ENCODE measurements around the gene GPR31.

Gene GPR31

GRCh38 chr6:167137881-167138280 lies 19.9 kb downstream of the GPR31 start:
- no peak for DNase-seq

GRCh38 chr6:167137081-167137480 lies 20.7 kb downstream of the GPR31 start:
- DNase-seq = no peak

GRCh38 chr6:167136376-167136775 lies 21.4 kb downstream of the GPR31 start:
- DNase-seq = no peak

- no peak for DNase-seq
Observed at GRCh38 chr6:167134448-167135328, 23.1 kb downstream of the GPR31 start.

- no peak for DNase-seq
Observed at GRCh38 chr6:167130712-167131684, 26.8 kb downstream of the GPR31 start.

GRCh38 chr6:167130008-167130677 lies 27.6 kb downstream of the GPR31 start:
- no peak for DNase-seq

DNA sequence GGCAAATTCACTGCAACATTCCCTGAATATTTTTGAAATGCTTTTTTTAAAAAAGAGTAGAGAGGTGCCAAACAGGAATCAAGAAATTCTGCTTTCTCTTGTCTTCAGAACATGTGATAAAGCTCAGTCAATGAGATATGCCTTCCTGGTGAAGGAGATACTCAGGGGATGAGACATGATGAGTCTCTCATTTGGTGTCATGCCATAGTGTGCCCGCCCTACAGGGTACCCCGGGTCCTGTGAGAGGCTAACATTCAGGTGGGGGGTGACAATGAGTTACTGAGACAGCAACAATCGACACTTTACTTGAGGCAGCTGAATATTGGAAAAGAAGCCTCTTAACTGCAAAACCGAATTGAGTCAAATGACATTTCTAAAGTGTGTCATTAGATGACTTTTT lies 28.2 kb downstream of the GPR31 start:
- DNase-seq = no peak

DNA sequence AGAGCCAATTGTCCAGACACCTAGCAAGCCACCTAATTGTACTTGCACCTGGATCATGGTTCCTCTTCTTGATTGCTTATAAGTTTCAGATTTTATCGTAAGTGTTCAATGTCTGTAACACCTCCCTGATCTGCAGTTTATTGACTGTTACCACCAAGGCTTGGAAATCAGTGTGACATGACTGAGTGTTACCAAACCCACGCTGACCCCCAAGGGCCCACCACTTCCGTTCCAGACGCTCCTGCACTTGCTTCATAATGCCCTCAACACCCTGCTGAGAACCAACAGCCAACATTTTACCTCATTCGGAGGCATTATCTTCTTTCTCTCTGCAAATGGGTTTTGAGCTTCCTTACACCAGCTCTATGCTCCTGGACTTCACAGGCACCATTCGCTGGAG lies 28.6 kb downstream of the GPR31 start:
- no peak for DNase-seq

DNA sequence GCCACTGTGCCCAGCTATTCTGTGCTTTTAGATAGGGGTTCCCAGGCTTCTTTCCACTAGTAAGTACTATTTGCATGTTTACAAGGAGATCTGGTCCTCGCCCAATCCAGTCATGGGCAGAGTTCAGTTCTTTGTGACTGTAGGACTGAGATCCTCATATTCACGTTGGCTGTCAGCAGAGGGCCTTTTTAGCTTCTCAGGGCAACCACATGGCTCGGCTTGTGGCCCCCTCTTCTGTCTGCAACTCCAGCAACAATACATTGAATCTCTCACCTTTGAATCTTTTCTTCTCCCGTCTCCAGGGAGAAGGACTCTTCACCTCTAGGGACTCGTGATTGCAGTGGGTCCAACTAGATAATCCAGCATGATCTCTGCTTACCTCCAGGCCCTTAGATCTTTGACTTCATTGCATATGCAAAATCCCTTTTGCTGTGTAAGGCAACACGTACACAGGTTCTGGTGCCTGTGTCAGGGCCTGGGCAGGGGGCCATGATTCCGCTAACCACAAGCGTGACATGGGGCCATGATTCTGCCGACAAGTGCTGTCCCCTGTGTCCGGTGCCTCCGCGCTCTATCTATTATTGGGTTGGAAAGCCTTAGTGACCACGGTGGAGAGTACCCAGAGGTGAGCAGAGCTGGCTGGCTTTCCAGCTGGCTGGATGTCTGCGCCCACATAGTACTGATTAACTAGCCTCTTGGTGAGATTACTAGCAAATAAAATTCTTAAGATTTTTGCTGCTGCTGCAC lies 29.8 kb downstream of the GPR31 start:
- no peak for DNase-seq

- no peak for DNase-seq
Observed at GRCh38 chr6:167125855-167126349, 31.9 kb downstream of the GPR31 start.

DNA sequence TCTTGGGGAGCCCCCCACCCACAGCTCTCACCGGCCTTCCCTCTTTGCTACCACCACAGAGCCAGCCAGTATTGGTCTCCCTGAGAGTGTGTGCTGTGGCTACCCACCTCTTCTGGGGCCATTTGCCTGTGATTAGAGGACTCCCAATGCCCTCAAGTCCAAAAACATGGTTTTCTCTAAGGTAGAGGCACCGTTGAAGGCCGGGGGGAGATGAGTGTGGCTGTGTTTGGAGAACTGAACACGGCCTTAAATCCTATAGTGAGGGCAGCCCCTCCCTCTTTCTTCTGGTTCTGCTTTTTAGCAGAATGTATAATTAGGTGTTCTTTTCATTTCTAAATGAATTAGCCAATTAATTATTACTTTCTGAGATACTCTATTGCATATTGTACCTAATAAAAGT lies 32.4 kb downstream of the GPR31 start:
- DNase-seq = no peak

- no peak for DNase-seq
Observed at GRCh38 chr6:167124753-167125152, 33.0 kb downstream of the GPR31 start.

DNA sequence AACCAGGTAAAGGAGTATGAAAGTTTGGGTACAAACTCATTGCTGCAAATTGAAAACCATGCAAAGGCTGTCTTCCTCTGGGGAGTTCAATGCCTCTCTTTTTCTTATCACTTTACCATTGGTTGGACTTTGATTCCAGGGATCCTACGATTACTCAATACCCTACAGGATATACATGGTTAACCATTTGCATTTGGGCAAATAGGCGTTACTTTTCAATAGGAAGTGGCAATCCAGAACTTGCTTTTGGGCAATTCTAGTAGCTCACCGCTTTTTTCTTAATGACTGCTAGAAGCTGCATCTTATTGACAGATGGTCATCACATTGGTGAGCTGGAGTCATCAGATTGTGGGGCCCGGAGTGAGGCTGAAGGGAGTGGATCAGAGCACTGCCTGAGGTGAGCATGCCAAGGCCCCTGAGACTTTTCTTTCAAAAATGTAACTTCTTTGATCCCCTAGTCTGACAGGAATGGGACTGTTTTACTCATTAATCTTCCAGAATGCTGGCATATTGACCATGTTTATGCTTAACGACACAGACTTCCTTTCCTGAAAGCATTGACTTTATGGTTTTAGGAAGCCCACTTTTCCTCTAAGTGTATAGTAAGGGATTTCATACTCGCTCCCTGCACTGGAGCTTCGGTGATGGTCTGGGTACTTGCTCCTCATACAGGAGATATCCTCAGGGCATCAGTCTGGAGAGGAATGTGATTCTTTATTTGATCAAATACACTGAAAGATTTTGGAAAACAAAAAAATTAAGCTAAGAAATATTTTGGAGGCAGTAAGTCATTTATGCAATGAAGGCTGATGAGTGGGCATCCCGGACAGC lies 34.7 kb downstream of the GPR31 start, which contains the start of gene CCR6:
TSS of gene CCR6 (plus strand) at position 270 of the 831 bp plus-strand sequence. CDS start 13,039 bp downstream, outside the sequence.
- DNase-seq = no peak

DNA sequence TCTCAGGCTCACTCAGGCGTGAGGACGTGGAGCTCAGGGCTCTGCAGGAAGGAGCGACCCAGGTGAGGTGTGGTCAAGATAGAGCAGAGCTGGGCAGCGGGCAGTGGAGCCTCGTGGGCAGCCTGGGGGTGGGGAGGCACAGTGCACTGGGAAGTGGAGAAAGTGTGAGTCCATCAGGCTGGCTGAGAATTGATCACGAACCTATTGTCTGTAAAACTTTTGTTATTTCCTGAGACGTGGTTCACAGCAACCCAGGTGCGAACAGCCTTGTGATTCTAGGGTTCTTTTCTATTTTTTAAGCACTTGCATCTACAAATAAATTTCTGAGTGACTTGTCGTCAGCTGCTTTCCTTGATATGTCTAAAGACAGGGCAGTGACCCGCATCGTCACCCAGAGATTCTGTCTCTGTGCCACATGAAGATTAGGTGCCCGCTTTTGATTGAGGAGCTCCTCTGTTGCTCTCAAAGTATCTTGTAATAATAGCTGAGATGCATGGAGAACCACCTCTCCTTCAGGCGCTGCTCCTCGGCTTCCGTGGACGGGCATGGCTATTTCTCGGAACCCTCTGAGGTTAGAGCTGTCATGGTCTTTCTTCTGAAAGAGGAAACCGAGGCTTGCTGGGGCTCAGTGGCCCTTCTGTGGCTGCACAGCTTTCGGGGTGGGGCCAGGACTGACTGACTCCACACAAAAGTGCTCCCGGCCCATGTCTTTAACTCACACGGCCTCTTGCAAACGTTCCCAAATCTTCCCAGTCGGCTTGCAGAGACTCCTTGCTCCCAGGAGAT lies 35.5 kb downstream of the GPR31 start:
- DNase-seq = no peak

DNA sequence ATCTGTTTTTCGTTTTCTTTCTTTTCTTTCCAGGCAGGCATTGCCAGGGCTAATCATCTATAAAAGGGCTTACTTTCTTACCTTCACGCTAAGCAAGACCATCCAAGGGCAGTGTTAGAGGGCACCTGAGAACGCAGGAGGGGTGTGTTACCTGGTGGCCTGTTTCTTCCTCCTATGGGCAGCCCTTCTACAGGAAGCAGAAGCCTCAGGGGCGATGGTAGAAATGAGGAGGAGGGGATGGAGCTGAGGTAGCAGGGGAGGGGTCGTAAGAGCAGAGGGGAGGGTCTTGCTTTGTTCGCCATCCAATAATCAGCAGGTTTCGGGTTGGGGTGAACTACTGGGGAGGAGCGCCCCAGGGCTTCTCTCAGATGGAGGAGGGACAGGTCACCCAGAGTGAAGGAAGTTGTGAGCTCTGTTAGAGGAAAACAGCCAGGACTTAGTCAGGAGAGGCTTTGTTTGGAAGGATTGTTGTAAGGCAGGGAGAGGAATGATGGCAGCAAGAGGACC lies 36.4 kb downstream of the GPR31 start:
- DNase-seq = no peak

DNA sequence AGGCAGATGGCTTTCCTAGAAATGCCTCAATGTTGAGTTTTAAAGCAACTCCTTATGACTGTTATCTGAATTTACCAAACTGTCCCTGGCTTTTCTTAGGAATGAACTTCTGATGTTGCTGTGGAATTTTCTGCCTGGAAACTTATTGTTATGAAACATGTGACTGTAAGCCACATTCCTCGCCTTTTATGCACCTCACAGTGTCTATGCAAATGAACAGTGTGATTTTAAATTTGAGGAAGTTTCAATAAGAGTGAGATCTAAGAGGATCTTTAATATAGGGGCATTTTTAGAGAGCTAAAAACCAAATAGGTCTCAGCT lies 37.2 kb downstream of the GPR31 start:
- DNase-seq = no peak

- no peak for DNase-seq
Observed at GRCh38 chr6:167119670-167120582, 37.9 kb downstream of the GPR31 start.

- no peak for DNase-seq
Observed at GRCh38 chr6:167118839-167119238, 38.9 kb downstream of the GPR31 start.

GRCh38 chr6:167118006-167118405 lies 39.8 kb downstream of the GPR31 start:
- no peak for DNase-seq

All from retina (tissue), 1 donor.